Myocyte (in vitro differentiated cells): ENCODE measurements around the gene SLC1A6. TPM values are rescaled to one million over a fixed set of nuclear protein-coding genes. Genes with fewer than 3 reads are reported as not detected.
"Not testable (repeated sequence)": the region's sequence is repeated elsewhere in the genome, so short reads cannot be mapped to it uniquely, and the experiment has no call there.

Experiments
- DNase-seq: peaks from one replicate; pipeline ENCODE4 v3.0.0-alpha.2; 2012; ENCODE audit warnings: low read depth
- total RNA-seq: library from RNA; depleted of rRNA; stranded (reverse); fragments of >200 nt; gene quantifications from 2 replicates; pipeline ENCODE4 v1.2.3, GENCODE V29; 2014

The SLC1A6 gene
- total RNA-seq, 1 donor from 2014 or later = not detected

DNA sequence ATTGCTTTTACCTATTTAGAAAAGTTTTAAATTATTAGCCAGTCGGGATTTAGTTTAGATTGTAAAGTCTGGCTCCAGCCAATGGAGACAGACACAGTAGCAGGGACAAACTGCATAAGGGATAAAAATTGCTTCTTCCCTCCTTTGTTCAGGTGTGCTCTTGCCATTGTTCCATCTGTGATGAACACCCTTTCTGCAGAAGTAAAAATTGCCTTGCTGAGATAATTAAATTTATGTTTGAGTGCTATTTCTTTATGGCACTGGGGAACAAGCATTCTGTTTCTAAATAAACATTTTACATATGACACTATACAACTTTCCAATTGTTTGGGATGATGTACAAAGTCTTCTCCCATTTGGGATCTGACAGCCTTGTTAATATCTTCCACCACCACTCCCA is 20.4 kb downstream of the SLC1A6 start:
- no peak for DNase-seq

DNA sequence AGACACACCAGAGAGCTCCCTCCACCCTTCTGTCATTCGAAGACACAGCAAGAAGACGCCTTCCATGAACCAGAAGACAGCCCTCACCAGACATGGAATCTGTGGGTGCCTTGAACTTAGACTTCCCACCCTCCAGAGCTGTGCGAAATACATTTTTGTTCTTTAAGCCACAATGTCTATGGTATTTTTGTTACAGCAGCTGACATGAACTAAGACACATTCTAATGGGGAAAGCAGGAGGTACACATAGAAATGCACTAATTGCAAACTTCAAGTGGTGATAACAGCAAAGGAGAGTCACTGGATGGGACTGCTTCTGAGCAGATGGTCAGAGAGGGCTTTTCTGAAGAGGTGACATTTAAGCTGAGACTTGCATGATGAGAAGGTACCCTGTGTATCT is 22.2 kb downstream of the SLC1A6 start:
- DNase-seq = no peak

DNA sequence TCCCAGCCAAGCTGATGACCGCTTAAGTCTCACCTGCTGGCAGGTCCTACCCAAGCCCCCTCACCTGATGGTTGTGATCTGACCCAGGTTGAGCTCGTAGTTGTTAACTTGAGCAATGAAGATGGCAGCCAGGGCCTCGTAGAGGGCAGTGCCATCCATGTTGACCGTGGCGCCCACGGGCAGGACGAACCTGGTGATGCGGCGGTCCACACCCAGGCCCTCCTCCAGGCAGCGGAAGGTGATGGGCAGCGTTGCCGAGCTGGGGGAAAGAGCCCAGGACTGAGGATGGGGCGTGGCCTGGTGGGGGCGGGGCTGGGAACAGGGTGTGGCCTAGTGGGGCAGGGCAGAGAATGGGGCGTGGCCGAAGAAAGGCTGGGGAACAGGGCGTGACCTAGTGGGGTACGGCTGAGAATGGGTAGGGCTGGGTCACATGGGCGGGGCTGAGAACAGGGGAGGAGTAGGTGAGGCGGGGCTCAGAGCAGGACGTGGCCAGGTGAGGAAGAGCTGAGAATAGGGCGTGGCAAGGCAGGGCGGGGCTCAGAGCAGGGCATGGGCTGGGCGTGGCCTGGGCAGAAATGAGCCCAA is 25.5 kb downstream of the SLC1A6 start:
- no peak for DNase-seq

DNA sequence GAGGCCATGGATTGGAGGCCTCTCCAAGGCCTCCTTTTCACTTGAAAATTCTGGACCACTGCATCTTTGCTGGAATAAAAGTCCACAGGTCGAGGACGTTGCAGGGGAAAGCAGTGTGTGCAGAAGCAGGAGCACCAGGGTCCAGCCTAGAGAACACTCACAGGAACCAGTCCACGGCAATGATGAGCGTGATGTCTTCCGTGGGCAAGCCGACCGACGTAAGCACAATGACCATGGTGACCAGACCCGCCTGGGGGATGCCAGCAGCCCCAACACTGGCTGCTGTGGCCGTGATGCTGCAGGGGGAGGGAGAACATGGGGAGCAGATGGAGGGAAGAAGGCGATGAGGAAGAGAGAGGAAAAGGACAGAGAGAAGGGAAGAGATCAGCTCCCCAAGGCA is 26.9 kb downstream of the SLC1A6 start:
- no peak for DNase-seq

DNA sequence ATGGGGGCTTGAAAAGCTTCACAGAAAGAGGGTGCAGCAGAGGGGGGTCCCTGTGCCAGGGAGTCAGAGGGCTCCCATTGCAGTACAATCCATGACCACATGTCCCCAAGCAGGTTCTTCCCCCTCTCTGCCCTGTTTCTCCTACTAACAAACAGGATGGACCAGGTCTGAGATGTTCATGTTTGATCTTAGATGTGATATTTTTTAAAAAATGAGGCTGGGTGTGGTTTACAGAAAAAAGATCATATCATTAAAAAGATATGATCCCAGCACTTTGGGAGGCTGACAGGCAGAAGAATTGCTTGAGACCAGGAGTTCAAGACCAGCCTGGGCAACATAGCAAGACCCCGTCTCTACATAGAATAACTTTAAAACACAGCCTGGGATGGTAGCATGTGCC is 29.2 kb downstream of the SLC1A6 start:
- no peak for DNase-seq

DNA sequence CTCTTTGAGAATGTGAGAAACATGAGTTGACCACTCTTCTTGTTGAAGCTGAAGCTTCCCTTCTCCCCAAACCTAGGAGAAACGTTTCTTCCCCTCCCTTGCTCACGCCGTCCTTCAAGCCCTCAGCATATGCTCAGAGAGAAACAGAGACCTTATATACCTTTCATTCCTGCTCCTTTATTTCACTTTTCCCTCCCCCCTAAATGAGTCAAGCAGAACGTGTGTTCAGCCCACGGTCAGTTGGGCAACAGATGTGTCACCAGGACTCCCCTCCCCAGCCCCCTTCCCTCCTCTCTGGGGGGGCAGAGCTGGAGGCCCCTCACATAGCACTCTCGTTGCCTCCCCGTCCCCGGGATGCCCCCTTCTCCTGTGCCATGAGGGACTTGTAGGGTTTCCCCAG is 29.8 kb downstream of the SLC1A6 start:
- DNase-seq = no peak

DNA sequence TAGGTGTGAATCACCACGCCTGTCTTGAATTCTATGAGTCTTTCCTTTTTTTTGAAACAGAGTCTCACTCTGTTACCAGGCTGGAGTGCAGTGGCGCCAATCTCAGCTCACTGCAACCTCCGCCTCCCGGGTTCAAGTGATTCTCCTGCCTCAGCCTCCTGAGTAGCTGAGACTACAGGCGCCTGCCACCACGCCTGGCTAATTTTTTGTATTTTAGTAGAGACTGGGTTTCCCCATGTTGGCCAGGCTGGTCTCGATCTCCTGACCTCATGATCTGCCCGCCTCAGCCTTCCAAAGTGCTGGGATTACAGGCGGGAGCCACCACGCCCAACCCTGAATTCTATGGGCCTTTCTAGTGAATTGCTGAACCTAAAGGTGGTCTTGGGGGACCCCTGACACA is 30.3 kb downstream of the SLC1A6 start:
- DNase-seq = not testable (repeated sequence)

DNA sequence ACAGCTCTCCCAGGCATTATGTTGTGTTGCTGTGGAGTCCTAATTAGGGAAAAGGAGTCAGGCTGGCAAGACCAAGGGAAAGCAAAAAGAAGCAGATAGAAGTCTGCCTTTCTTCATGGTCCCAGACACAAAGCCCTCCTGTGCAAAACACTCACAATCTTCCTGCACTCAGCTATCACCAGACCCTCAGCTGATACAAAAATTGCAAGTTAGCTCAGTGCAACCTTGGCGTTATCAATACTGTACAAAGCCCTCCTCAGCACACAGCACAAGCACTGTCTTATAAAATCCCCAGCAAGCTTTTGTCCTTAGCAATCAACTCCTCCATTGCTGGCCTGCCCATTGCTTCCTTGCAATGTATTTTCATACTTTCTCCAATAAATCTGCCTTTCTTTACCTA is 35.2 kb downstream of the SLC1A6 start:
- DNase-seq = no peak

DNA sequence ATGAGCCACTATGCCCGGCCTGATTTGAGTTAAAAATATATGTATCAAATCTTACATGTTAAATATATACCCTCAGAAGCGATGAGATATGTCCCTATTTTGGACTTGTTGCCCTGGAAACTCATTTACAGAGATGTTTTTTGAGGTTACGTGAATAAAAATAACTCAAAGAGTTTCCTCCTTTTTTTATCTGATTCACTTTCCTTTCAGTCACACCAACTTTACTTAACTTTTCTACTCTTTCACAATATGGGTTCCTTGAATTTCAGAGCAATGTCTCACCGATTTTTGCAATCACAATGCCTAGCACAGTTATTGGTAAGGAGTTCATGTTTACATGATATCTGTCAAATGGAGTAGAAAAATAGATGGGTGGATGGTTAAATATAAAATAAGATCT is 36.1 kb downstream of the SLC1A6 start:
- no peak for DNase-seq

DNA sequence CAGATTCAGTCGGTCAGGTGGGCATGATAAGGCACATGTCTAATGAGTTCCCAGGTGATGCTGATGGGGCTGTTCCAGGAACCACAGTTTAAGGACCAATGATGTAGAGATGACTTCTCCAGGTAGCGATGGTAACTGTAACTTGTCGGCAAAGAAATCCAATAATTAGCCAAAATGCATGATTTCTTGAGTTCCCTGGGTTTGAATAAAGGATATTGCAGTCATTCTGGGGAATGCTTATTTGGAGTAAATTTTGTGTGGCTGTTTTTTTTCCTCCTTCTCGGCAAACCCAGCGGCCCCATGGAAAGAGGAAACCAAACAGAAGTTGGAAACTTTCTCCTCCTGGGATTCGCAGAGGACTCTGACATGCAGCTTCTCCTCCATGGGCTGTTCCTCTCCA is 38.5 kb downstream of the SLC1A6 start, which contains the start of gene OR7C2:
OR7C2 (plus strand) TSS at position 301 of the 400 bp plus-strand sequence; CDS start at position 301, 0 bp downstream.
- DNase-seq = no peak

DNA sequence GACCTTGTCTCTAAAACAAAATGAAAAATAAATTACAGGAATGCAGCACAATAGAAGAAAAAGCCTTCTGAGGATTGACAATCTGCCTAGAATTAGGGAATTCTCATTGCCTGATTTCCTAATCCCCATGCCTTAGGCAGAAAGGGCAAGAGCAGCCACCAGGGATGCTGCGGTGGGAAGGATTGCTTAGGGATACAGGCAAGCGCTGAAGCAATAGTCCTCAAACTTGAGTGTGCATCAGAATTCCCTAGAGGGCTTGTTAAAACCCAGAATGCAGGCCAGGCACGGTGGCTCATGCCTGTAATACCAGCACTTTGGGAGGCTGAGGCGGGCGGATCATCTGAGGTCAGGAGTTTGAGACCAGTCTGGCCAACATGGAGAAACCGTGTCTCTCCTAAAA is 39.4 kb downstream of the SLC1A6 start:
- no peak for DNase-seq

DNA sequence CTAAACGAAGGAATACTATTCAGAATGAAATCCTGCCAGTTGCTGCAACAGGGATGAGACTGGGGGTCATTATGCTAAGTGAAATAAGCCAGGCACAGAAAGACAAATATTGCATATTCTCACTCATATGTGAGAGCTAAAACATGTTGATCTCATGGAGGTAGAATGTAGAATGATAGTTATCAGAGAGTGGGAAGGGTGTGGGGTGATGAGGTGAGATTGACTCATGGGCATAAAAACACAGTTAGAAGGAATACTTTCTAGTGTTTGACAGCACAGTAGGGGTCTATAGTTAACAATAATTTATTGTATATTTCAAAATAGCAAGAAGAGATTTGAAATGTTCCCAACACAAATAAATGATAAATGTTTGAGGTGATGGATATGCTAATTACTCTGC is 46.2 kb downstream of the SLC1A6 start:
- no peak for DNase-seq

DNA sequence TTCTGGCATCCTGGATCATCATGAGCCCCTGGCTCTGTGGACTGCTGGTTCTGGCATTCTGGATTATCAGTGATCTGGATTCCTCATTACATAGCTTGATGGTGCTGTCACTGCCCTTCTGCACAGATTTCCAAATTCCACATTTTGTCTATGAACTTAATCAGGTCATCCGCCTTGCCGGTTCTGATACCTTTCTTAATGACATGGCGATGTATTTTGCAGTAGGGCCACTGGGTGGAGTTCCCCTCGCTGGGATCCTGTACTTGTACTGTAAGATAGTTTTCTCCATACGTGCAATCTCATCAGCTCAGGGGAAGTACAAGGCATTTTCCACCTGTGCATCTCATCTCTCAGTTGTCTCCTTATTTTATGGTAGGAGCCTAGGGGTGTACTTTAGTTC is 62.8 kb downstream of the SLC1A6 start:
- no peak for DNase-seq

DNA sequence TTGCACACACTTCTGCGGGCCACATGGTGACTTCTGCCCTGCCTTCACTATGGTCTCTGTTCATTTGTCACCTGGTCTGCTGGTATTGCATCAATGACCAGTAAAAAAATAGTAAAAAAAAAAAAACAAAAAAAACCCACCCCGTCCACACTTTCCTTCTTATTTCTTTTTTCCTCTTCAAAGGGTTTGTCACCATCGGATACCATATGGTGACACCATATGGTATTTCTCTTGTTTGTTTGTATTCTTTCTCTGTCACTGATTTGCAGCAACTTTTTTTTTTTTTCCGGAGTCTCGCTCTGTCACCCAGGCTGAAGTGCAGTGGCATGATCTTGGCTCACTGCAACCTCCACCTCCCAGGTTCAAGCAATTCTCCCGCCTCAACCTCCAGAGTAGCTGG is 64.5 kb downstream of the SLC1A6 start:
- DNase-seq = no peak

DNA sequence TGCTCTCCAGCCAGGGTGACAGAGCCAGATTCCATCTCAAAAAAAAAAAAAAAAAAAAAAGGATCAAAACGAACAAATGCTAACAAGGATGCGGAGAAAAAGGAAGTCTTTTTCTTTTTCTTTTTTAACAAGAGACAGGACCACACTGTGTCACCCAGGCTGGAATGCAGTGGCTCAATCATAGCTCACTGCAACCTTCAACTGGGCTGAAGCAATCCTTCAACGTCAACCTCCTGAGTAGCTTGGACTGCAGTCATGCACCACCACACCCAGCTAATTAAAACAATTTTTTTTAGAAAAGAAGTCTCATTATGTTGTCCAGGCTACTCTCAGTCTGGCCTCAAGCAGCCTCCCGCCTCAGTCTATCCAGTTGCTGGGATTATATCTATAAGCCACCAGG is 73.0 kb downstream of the SLC1A6 start:
- DNase-seq = no peak

DNA sequence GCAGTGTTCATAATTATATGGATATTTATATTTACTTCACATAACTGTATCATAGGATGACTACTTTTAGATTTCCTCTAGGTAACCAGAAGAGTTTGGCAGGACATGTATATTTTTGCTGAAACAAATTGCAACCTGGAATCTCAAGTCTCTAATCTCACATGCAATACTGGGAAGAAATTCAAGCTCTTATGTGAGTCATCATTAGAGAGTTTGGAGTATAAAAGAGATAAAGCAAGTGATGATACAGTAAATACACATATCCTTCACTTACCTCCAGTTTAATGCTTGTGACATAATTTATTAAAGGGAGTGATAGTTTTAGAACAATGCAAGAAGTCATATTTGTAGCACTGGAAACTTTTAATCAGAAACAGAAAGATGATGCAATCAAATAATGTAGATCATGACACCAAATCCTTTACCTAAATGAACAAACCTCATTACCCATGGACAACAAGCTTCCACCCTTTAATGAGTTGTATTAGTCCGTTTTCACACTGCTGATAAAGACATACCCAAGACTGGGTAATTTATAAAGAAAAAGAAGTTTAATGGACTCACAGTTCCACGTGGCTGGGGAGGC is 77.9 kb downstream of the SLC1A6 start:
- no peak for DNase-seq

Other genes with a start within 250 kb of the SLC1A6 start
- 0.47 and 1.1 TPM in 2 replicates for gene ADGRE2, start 201.3 kb downstream of the SLC1A6 start, total RNA-seq
- 0.21 and 0.67 TPM in 2 replicates for gene OR7A5, start 144.7 kb downstream of the SLC1A6 start, total RNA-seq
- 0.05 and 0.24 TPM in 2 replicates for gene OR7C1, start 144.7 kb downstream of the SLC1A6 start, total RNA-seq
- not detected in 2 replicates for gene OR7A10, start 130.9 kb downstream of the SLC1A6 start, total RNA-seq
- not detected in 2 replicates for gene OR7A17, start 93.7 kb downstream of the SLC1A6 start, total RNA-seq
- not detected in 2 replicates for gene OR7C2, start 38.4 kb downstream of the SLC1A6 start, total RNA-seq
- gene CASP14, start 69.6 kb upstream of the SLC1A6 start, total RNA-seq = not detected in 2 replicates
- gene OR1I1, start 102.3 kb upstream of the SLC1A6 start, total RNA-seq = not detected in 2 replicates
- gene SYDE1, start 127.5 kb upstream of the SLC1A6 start, total RNA-seq = 40.4 and 53.4 TPM in 2 replicates
- 76.1 and 159 TPM in 2 replicates for gene NOTCH3, start 221.1 kb upstream of the SLC1A6 start, total RNA-seq